ENCODE data around the gene UBC.
"Not testable (repeated sequence)": the region's sequence is repeated elsewhere in the genome, so short reads cannot be mapped to it uniquely, and the experiment has no call there.

UBC gene

GRCh38 chr12:124930586-124930985 lies 16.1 kb upstream of the UBC start:
- H3K27me3 ChIP-seq (ENCODE audit: control insufficient read depth in 1 of 2, insufficient read depth in 2 of 2, low read length in 2 of 2): no peaks in the 10 kb centered on the region
- no peak overlapping the region for H3K9ac ChIP-seq (ENCODE audit: low read length)
- H3K4me1 ChIP-seq (ENCODE audit: insufficient read depth, low read length): peaks cover 10% of the 10 kb centered on the region
- H3K27ac ChIP-seq (ENCODE audit: low read depth, low read length): no peak overlapping the region
- H3K4me3 ChIP-seq (ENCODE audit: low read depth in 1 of 2, low read length in 2 of 2): no peak overlapping the region
- no peaks in the 10 kb centered on the region for H3K36me3 ChIP-seq (ENCODE audit: insufficient read depth, low read length)
- no peaks in the 10 kb centered on the region for H3K9me3 ChIP-seq (ENCODE audit: low read length)

GRCh38 chr12:124929649-124930419 lies 15.4 kb upstream of the UBC start:
- no peak overlapping the region for H3K4me3 ChIP-seq (ENCODE audit: low read depth in 1 of 2, low read length in 2 of 2)
- H3K27me3 ChIP-seq (ENCODE audit: control insufficient read depth in 1 of 2, insufficient read depth in 2 of 2, low read length in 2 of 2): no peaks in the 10 kb centered on the region
- H3K9me3 ChIP-seq (ENCODE audit: low read length): no peaks in the 10 kb centered on the region
- no peak overlapping the region for H3K9ac ChIP-seq (ENCODE audit: low read length)
- H3K4me1 ChIP-seq (ENCODE audit: insufficient read depth, low read length): peaks cover 10% of the 10 kb centered on the region
- no peak overlapping the region for H3K27ac ChIP-seq (ENCODE audit: low read depth, low read length)
- H3K36me3 ChIP-seq (ENCODE audit: insufficient read depth, low read length): no peaks in the 10 kb centered on the region

GRCh38 chr12:124928912-124929530 lies 14.6 kb upstream of the UBC start:
- Histone ChIP-seq H3K27ac (ENCODE audit: low read depth, low read length) (peak overlapping the region; percentile 96), H3K4me1 (ENCODE audit: insufficient read depth, low read length) (peaks cover 10% of the 10 kb centered on the region), H3K27me3 (ENCODE audit: control insufficient read depth in 1 of 2, insufficient read depth in 2 of 2, low read length in 2 of 2) (no peaks in the 10 kb centered on the region), H3K9ac (ENCODE audit: low read length) (no peak overlapping the region), H3K4me3 (ENCODE audit: low read depth in 1 of 2, low read length in 2 of 2) (no peak overlapping the region), H3K36me3 (ENCODE audit: insufficient read depth, low read length) (no peaks in the 10 kb centered on the region), H3K9me3 (ENCODE audit: low read length) (no peaks in the 10 kb centered on the region)

- Histone ChIP-seq H3K27ac (ENCODE audit: low read depth, low read length) (peak overlapping the region; percentile 96), H3K9ac (ENCODE audit: low read length) (peak overlapping the region; percentile 93), H3K4me3 (ENCODE audit: low read depth in 1 of 2, low read length in 2 of 2) (peak overlapping the region; percentile 47 to 61), H3K27me3 (ENCODE audit: control insufficient read depth in 1 of 2, insufficient read depth in 2 of 2, low read length in 2 of 2) (no peaks in the 10 kb centered on the region), H3K9me3 (ENCODE audit: low read length) (no peaks in the 10 kb centered on the region), H3K4me1 (ENCODE audit: insufficient read depth, low read length) (peaks cover 10% of the 10 kb centered on the region), H3K36me3 (ENCODE audit: insufficient read depth, low read length) (no peaks in the 10 kb centered on the region)
Measured at GRCh38 chr12:124928095-124928911, 13.9 kb upstream of the UBC start.

- peak overlapping the region; percentile 96 for H3K27ac ChIP-seq (ENCODE audit: low read depth, low read length)
- H3K4me1 ChIP-seq (ENCODE audit: insufficient read depth, low read length): peaks cover 10% of the 10 kb centered on the region
- H3K9ac ChIP-seq (ENCODE audit: low read length): peak overlapping the region; percentile 93
- H3K9me3 ChIP-seq (ENCODE audit: low read length): no peaks in the 10 kb centered on the region
- H3K36me3 ChIP-seq (ENCODE audit: insufficient read depth, low read length): no peaks in the 10 kb centered on the region
- H3K4me3 ChIP-seq (ENCODE audit: low read depth in 1 of 2, low read length in 2 of 2): peak overlapping the region; percentile 55 to 61
- H3K27me3 ChIP-seq (ENCODE audit: control insufficient read depth in 1 of 2, insufficient read depth in 2 of 2, low read length in 2 of 2): no peaks in the 10 kb centered on the region
Measured at GRCh38 chr12:124927201-124928094, 13.0 kb upstream of the UBC start.

- not testable (repeated sequence) for H3K36me3 ChIP-seq (ENCODE audit: insufficient read depth, low read length); H3K27me3 ChIP-seq (ENCODE audit: control insufficient read depth in 1 of 2, insufficient read depth in 2 of 2, low read length in 2 of 2); H3K27ac ChIP-seq (ENCODE audit: low read depth, low read length); H3K4me3 ChIP-seq (ENCODE audit: low read depth in 1 of 2, low read length in 2 of 2); H3K9ac ChIP-seq (ENCODE audit: low read length); H3K9me3 ChIP-seq (ENCODE audit: low read length)
- peaks cover 24% of the 10 kb centered on the region for H3K4me1 ChIP-seq (ENCODE audit: insufficient read depth, low read length)
Measured at GRCh38 chr12:124925782-124926181, 11.3 kb upstream of the UBC start.

- Histone ChIP-seq H3K4me1 (ENCODE audit: insufficient read depth, low read length) (peaks cover 27% of the 10 kb centered on the region), H3K27ac (ENCODE audit: low read depth, low read length) (no peak overlapping the region), H3K9ac (ENCODE audit: low read length) (no peak overlapping the region), H3K9me3 (ENCODE audit: low read length) (no peaks in the 10 kb centered on the region), H3K4me3 (ENCODE audit: low read depth in 1 of 2, low read length in 2 of 2) (no peak overlapping the region), H3K36me3 (ENCODE audit: insufficient read depth, low read length) (no peaks in the 10 kb centered on the region), H3K27me3 (ENCODE audit: control insufficient read depth in 1 of 2, insufficient read depth in 2 of 2, low read length in 2 of 2) (no peaks in the 10 kb centered on the region)
Measured at GRCh38 chr12:124925117-124925516, 10.7 kb upstream of the UBC start.

GRCh38 chr12:124923905-124924734 lies 9.7 kb upstream of the UBC start:
- Histone ChIP-seq H3K9me3 (ENCODE audit: low read length) (no peaks in the 10 kb centered on the region), H3K4me1 (ENCODE audit: insufficient read depth, low read length) (peaks cover 34% of the 10 kb centered on the region), H3K36me3 (ENCODE audit: insufficient read depth, low read length) (no peaks in the 10 kb centered on the region), H3K27me3 (ENCODE audit: control insufficient read depth in 1 of 2, insufficient read depth in 2 of 2, low read length in 2 of 2) (no peaks in the 10 kb centered on the region), H3K27ac (ENCODE audit: low read depth, low read length) (no peak overlapping the region), H3K4me3 (ENCODE audit: low read depth in 1 of 2, low read length in 2 of 2) (no peak overlapping the region), H3K9ac (ENCODE audit: low read length) (no peak overlapping the region)

GRCh38 chr12:124921200-124922031 lies 7.0 kb upstream of the UBC start:
- peaks cover 45% of the 10 kb centered on the region for H3K4me1 ChIP-seq (ENCODE audit: insufficient read depth, low read length)
- peak overlapping the region; percentile 4 for H3K9ac ChIP-seq (ENCODE audit: low read length)
- no peaks in the 10 kb centered on the region for H3K9me3 ChIP-seq (ENCODE audit: low read length)
- H3K27ac ChIP-seq (ENCODE audit: low read depth, low read length): peak overlapping the region; percentile 69
- peak overlapping the region in 1 of 2 donors; percentile 56 for H3K4me3 ChIP-seq (ENCODE audit: low read depth in 1 of 2, low read length in 2 of 2)
- H3K27me3 ChIP-seq (ENCODE audit: control insufficient read depth in 1 of 2, insufficient read depth in 2 of 2, low read length in 2 of 2): no peaks in the 10 kb centered on the region
- no peaks in the 10 kb centered on the region for H3K36me3 ChIP-seq (ENCODE audit: insufficient read depth, low read length)

All from muscle layer of colon (tissue), 2 donors.